AG04449 (cell line): Measurements from ENCODE around the gene HRH1.

Experiments used
- CTCF ChIA-PET: fragments of 350-600 bp; formaldehyde crosslinking; extraction: SDS; loops from one replicate; lab custom pipeline; 2021; ENCODE audit warnings: antibody characterized with exemption; lab: Yijun Ruan, JAX
- POLR2A ChIA-PET: fragments of 400-600, 350-600 bp; formaldehyde crosslinking; extraction: SDS; loops from one replicate; lab custom pipeline; 2020; ENCODE audit warnings: antibody characterized with exemption, inconsistent platforms; lab: Yijun Ruan, JAX
- DNase-seq: peaks from one replicate; pipeline ENCODE4 v3.0.0-alpha.2; 2010; ENCODE audit warnings: low read depth, low spot score
- H3K4me3 ChIP-seq: 2 replicates; pipeline ENCODE4 v1.5.1; 2011; ENCODE audit warnings: low read depth, mild to moderate bottlenecking, control low read depth, low read length
- TF ChIP-seq, protein P1 (sequence below): IDR thresholded peaks from one replicate; pipeline ENCODE4 v1.5.1; 2011; ENCODE audit warnings: mild to moderate bottlenecking, moderate library complexity, low read length, control low read depth, inconsistent platforms; ENCODE audit not compliant: insufficient read depth; ENCODE audit errors: missing control alignments

Gene HRH1

DNA sequence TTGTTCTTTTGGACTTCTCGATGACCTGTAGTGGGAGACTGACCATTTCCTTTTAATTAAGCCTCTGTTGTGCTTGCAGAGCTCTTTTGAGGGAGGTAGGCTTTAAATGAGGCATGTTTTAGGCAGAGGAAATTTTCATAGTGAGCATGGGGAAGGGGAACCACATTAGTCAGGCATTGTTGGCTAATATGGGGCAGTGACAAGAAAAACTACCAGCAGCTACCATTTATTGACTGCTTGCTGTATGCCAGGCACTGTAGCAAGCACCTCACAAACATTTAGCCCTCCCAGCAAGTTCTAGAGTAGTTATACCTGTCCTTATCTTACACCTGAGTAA is 128.8 kb downstream of the HRH1 start:
- CTCF ChIA-PET = interaction anchor here (2.1 kb wide), 1 partner anchor 10 kb away, joined by 8 read pairs; the partner anchor contains the start of gene ATG7
- no peak overlapping the region for H3K4me3 ChIP-seq
- TF ChIP-seq, protein P1, sequence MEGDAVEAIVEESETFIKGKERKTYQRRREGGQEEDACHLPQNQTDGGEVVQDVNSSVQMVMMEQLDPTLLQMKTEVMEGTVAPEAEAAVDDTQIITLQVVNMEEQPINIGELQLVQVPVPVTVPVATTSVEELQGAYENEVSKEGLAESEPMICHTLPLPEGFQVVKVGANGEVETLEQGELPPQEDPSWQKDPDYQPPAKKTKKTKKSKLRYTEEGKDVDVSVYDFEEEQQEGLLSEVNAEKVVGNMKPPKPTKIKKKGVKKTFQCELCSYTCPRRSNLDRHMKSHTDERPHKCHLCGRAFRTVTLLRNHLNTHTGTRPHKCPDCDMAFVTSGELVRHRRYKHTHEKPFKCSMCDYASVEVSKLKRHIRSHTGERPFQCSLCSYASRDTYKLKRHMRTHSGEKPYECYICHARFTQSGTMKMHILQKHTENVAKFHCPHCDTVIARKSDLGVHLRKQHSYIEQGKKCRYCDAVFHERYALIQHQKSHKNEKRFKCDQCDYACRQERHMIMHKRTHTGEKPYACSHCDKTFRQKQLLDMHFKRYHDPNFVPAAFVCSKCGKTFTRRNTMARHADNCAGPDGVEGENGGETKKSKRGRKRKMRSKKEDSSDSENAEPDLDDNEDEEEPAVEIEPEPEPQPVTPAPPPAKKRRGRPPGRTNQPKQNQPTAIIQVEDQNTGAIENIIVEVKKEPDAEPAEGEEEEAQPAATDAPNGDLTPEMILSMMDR = no peak
- POLR2A ChIA-PET = interaction anchor here (1.2 kb wide), 1 partner anchor 11 kb away, joined by 3 read pairs; the partner anchor contains the start of gene ATG7
- DNase-seq = no peak

DNA sequence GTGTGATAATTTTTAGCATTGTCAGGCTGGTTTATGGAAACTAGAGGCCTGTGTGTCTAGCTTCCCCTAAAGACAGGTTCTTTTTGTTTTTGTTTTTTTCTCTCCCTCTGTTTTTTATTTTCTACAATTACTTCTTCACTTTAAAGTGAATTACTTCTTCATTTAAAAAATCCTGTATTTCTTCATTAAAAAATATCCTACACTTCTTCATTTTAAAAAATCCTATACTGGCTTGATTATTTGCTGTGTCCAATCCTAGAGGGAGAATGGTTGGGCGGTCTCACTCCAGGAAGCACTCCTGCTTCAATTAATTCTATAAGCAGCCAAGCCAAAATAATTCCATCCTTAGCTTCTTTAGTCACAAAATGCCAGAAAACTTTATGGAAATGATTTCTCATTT is 129.7 kb downstream of the HRH1 start:
- POLR2A ChIA-PET = no interaction called here
- TF ChIP-seq, protein P1 = no peak

DNA sequence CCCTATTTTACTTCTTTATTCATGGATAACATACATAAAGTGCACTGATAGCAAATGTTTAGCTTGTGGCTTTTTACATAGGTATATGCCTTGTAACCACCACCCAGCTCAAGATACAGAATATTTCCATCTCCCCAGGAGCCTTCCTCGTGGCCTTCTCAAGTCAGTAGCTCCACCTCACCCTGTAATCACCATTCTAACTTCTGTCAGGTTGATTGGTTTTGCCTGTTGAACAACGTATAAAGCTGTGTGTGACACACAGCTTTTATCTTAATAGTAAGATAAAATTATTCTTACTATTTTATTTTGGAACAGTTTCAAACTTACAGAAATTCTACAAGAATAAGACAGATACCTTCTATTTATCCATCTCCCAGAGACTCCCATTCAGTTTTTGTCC is 131.2 kb downstream of the HRH1 start:
- POLR2A ChIA-PET = interaction anchor here (0.7 kb wide), 1 partner anchor 41 kb away, joined by 3 read pairs; no protein-coding TSS in a partner anchor
- H3K4me3 ChIP-seq = no peak overlapping the region
- CTCF ChIA-PET = interaction anchor here (0.9 to 2.2 kb wide), 4 partner anchors 9 to 130 kb away, joined by 3 to 6 read pairs (median 5); partner anchors contain the start of gene ATG7
- TF ChIP-seq, protein P1 = no peak
- no peak for DNase-seq

More for the DNA sequence above, 129.7 kb downstream of the HRH1 start:
- H3K4me3 ChIP-seq = no peak overlapping the region
- CTCF ChIA-PET = interaction anchor here (0.9 to 2.1 kb wide), 3 partner anchors 11 to 550 kb away, joined by 3 to 6 read pairs (median 3); partner anchors contain the start of gene ATG7
- no peak for DNase-seq

DNA sequence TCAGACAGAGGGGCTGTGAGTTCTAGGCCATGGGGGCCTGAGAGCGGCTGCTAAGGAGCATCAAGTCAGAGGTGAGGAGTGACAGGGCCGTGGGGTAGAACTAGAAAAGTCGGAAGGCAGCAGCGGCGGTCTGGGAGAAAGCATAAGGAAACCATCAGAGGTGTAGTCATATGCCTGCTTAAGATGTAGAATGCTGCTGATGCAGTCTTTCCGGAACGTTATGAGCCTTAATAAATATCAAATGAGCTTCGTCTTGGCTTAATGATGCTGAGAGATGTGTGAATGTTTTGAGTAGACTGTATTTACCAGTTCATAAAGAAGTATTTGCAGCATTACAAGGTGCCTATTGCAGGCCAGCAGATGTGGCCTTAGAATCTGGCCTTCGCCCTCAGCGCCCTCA is 133.1 kb downstream of the HRH1 start:
- ChIA-PET POLR2A (interaction anchor here (2.1 kb wide), 1 partner anchor 9 kb away, joined by 18 read pairs; no protein-coding TSS in a partner anchor), CTCF (interaction anchor here (0.8 to 5.2 kb wide), 7 partner anchors 8 to 227 kb away, joined by 3 to 32 read pairs (median 4); no protein-coding TSS in a partner anchor)
- no peak overlapping the region for H3K4me3 ChIP-seq
- DNase-seq = no peak
- TF ChIP-seq, protein P1 = no peak

DNA sequence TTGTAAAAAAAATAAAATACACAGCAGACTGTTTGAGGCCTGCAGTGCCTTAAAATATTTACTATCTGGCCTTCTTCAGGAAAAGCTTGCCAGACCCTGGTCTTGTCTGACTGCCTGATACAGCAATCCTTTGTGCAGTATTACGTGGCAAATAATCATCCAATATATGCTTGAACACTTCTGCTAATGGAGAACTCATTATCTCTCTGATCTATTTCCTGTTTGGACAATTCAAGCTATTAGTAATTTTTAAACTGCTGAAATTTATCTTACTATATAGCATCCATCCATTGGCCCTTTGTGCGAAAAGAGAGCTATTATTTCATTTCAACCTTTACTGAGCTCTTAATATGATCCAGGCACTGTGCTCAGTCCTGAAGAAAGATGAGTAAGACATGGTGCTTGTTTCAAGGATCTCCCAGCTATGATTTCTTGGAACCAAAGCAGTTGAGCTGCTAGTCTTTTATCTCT is 133.8 kb downstream of the HRH1 start:
- TF ChIP-seq, protein P1 = no peak
- DNase-seq = no peak
- ChIA-PET POLR2A (interaction anchor here (1.4 to 2.1 kb wide), 3 partner anchors 9 to 134 kb away, joined by 3 to 18 read pairs (median 13); partner anchors contain the start of genes ATG7 and HRH1), CTCF (interaction anchor here (1.1 to 5.2 kb wide), 10 partner anchors 9 to 227 kb away, joined by 3 to 32 read pairs (median 5); partner anchors contain the start of gene ATG7)
- peak overlapping the region; percentile 21; the same call in 1 of the 2 replicates for H3K4me3 ChIP-seq
